Gastroesophageal sphincter (tissue), 4 donors: ENCODE results near the gene ZEB1. TPM values are rescaled to one million over a fixed set of nuclear protein-coding genes. Genes with fewer than 3 reads are reported as not detected.

Experiments used
- ATAC-seq: fragments of 150-250 bp; one replicate; pipeline ENCODE4 v1.9.1; 2016; ENCODE audit warnings: mild to moderate bottlenecking, moderate library complexity
- H3K27ac ChIP-seq, 4 donors: fragments of 200-600 bp; sonication (generic) in 3 of 4; 1 replicate in 3 of 4; 2 replicates in 1 of 4; pipeline ENCODE4 v1.5.1; 2016 to 2019
- H3K27me3 ChIP-seq: fragments of 200-600 bp; sonication (generic); one replicate; pipeline ENCODE4 v1.5.1; 2019
- H3K36me3 ChIP-seq, 2 donors: fragments of 200-600 bp; sonication (generic); one replicate each; pipeline ENCODE4 v1.5.1; 2019; ENCODE audit warnings: control low read depth in 1 of 2
- H3K4me1 ChIP-seq, 3 donors: fragments of 200-600 bp; sonication (generic); 1 replicate in 2 of 3; 2 replicates in 1 of 3; pipeline ENCODE4 v1.5.1; 2016 to 2019; ENCODE audit warnings: control low read depth in 2 of 3
- H3K4me3 ChIP-seq, 2 donors: fragments of 200-600 bp; sonication (generic); one replicate each; pipeline ENCODE4 v1.5.1; 2019; ENCODE audit warnings: mild to moderate bottlenecking in 1 of 2, moderate library complexity in 1 of 2
- H3K9me3 ChIP-seq, 3 donors: fragments of 200-600 bp; sonication (generic); one replicate each; pipeline ENCODE4 v1.5.1; 2017 to 2019; ENCODE audit warnings: control low read depth in 2 of 3
- CTCF ChIP-seq, 4 experiments: fragments of 200-600 bp in 2 of 4; fragments of 450-650 bp in 2 of 4; sonication (generic) in 1 of 4; IDR thresholded peaks; one replicate each; pipeline ENCODE4 v1.5.1; 2017 to 2019; ENCODE audit warnings: antibody characterized with exemption in 4 of 4, mild to moderate bottlenecking in 2 of 4, moderate library complexity in 2 of 4
- EP300 ChIP-seq: sonication (generic); formaldehyde crosslinking; IDR thresholded peaks from one replicate; pipeline ENCODE4 v1.6.1; 2017; ENCODE audit warnings: antibody characterized with exemption, mild to moderate bottlenecking
- POLR2A ChIP-seq, 2 donors: fragments of 450-650 bp; IDR thresholded peaks; one replicate each; pipeline ENCODE4 v1.6.1; 2017; ENCODE audit warnings: antibody characterized with exemption in 2 of 2, mild to moderate bottlenecking in 2 of 2, moderate library complexity in 1 of 2
- POLR2AphosphoS5 ChIP-seq: sonication (generic); formaldehyde crosslinking; IDR thresholded peaks from one replicate; pipeline ENCODE4 v1.6.1; 2017; ENCODE audit warnings: antibody characterized with exemption
- WGBS, 2 donors: methylation state at CpG; one replicate each; pipeline ENCODE4 v1.1.5; 2018; ENCODE audit warnings: low coverage in 1 of 2; 5-methylcytosine and 5-hydroxymethylcytosine counted together
- total RNA-seq, 4 donors: library from RNA; depleted of rRNA; stranded (reverse); fragments of >200 nt; gene quantifications; one replicate each; pipeline ENCODE4 v1.1.0, GENCODE V29; 2016

Gene ZEB1
- total RNA-seq = 100 to 1,000 TPM; 191 to 219 (median 198) TPM

GRCh38 chr10:31318854-31319601 is at the start of gene ZEB1:
Gene ZEB1, plus strand, starts transcription at chr10:31319216. Its CDS starts 19 bp downstream, at chr10:31319235.
- H3K4me1 ChIP-seq = peaks cover 2 to 45% (median 4%) of the 10 kb centered on the region in 3 donors
- TF ChIP-seq CTCF (IDR thresholded peaks at IDR 0.05) (peak; percentile 37 to 77 (median 76)), EP300 (no peak), POLR2AphosphoS5 (peak; percentile 51), POLR2A (IDR thresholded peaks at IDR 0.05) (peak in 1 of 2 donors; percentile 14)
- no peaks in the 10 kb centered on the region for H3K27me3 ChIP-seq
- 0% methylated on average over 21 to 23 of the region's 71 CpGs for WGBS, 2 donors
- H3K27ac ChIP-seq = peak within 1 kb of the TSS; percentile 95 to 100 (median 96)
- H3K9me3 ChIP-seq = no peaks in the 10 kb centered on the region
- H3K36me3 ChIP-seq = no peaks in the 10 kb centered on the region
- peak; percentile 71 for ATAC-seq
- peak within 1 kb of the TSS; percentile 80 to 96 for H3K4me3 ChIP-seq

- H3K27ac ChIP-seq = no peak overlapping the region
- no peaks in the 10 kb centered on the region for H3K9me3 ChIP-seq
- no peak overlapping the region for H3K4me3 ChIP-seq
- no peaks in the 10 kb centered on the region for H3K27me3 ChIP-seq
- H3K36me3 ChIP-seq = no peaks in the 10 kb centered on the region
- WGBS, 2 donors = 88 to 91% methylated on average over 3 to 4 of the region's 5 CpGs
- no peaks in the 10 kb centered on the region for H3K4me1 ChIP-seq
- ATAC-seq = no peak
- TF ChIP-seq POLR2AphosphoS5 = no peak
- no peak for TF ChIP-seq EP300
- no peak for TF ChIP-seq CTCF (IDR thresholded peaks at IDR 0.05)
- no peak for TF ChIP-seq POLR2A (IDR thresholded peaks at IDR 0.05)
Measured at GRCh38 chr10:31270954-31271353, 48.1 kb upstream of the ZEB1 start.

GRCh38 chr10:31272841-31273240 is 46.2 kb upstream of the ZEB1 start:
- TF ChIP-seq POLR2A (IDR thresholded peaks at IDR 0.05) (no peak), CTCF (IDR thresholded peaks at IDR 0.05) (no peak), POLR2AphosphoS5 (no peak), EP300 (no peak)
- ATAC-seq = no peak
- Histone ChIP-seq H3K4me3 (no peak overlapping the region), H3K4me1 (no peaks in the 10 kb centered on the region), H3K9me3 (no peaks in the 10 kb centered on the region), H3K27me3 (no peaks in the 10 kb centered on the region), H3K36me3 (no peaks in the 10 kb centered on the region), H3K27ac (no peak overlapping the region)
- 73 to 100% methylated on average over 1 of the region's 1 CpG for WGBS, 2 donors

- Histone ChIP-seq H3K27ac (no peak overlapping the region), H3K4me3 (no peak overlapping the region), H3K9me3 (no peaks in the 10 kb centered on the region), H3K4me1 (no peaks in the 10 kb centered on the region), H3K27me3 (no peaks in the 10 kb centered on the region), H3K36me3 (no peaks in the 10 kb centered on the region)
- 89% methylated on average over 2 of the region's 2 CpGs; no CpG with 5 or more reads in 1 of the 2 donors for WGBS, 2 donors
- no peak for TF ChIP-seq EP300
- TF ChIP-seq POLR2AphosphoS5 = no peak
- no peak for TF ChIP-seq POLR2A (IDR thresholded peaks at IDR 0.05)
- no peak for TF ChIP-seq CTCF (IDR thresholded peaks at IDR 0.05)
- ATAC-seq = no peak
Measured at GRCh38 chr10:31273789-31274188, 45.2 kb upstream of the ZEB1 start.

- Histone ChIP-seq H3K27ac (no peak overlapping the region), H3K4me3 (no peak overlapping the region), H3K36me3 (no peaks in the 10 kb centered on the region), H3K27me3 (no peaks in the 10 kb centered on the region), H3K9me3 (no peaks in the 10 kb centered on the region), H3K4me1 (no peaks in the 10 kb centered on the region)
- ATAC-seq = no peak
- TF ChIP-seq POLR2A (IDR thresholded peaks at IDR 0.05) (no peak), EP300 (no peak), CTCF (IDR thresholded peaks at IDR 0.05) (no peak), POLR2AphosphoS5 (no peak)
- 95 to 100% methylated on average over 1 to 2 of the region's 2 CpGs for WGBS, 2 donors
Measured at GRCh38 chr10:31274310-31274709, 44.7 kb upstream of the ZEB1 start.
